Panc1 (cell line): ENCODE measurements around the gene CAMK2A. TPM values are rescaled to one million over a fixed set of nuclear protein-coding genes. Genes with fewer than 3 reads are reported as not detected.

ENCODE experiments used
- ATAC-seq: fragments of 200-7000 bp; cut with Tn5 transposase; 2 replicates; pipeline ENCODE4 v1.9.1; 2020; ENCODE audit warnings: mild to moderate bottlenecking, moderate library complexity
- BruUV-seq: library from RNA; stranded (reverse); fragments of 400-500 nt; replicated peaks from 2 replicates; lab custom pipeline; 2021; lab: Mats Ljungman, UMichigan
- CTCF ChIA-PET: fragments of 300-600 bp; sonication (Branson Sonifier 250); formaldehyde crosslinking; loops from one replicate; lab custom pipeline; 2022; ENCODE audit warnings: antibody characterized with exemption; lab: Charles Lee
- POLR2A ChIA-PET: fragments of 300-600 bp; sonication (Branson Sonifier 250); formaldehyde crosslinking; loops from one replicate; lab custom pipeline; 2022; ENCODE audit warnings: antibody characterized with exemption; lab: Charles Lee
- DNase-seq: peaks from one replicate; pipeline ENCODE4 v3.0.0-alpha.2; 2010; ENCODE audit warnings: low read depth, low spot score
- H3K27ac ChIP-seq: 2 replicates; pipeline ENCODE4 v1.5.1; 2011; ENCODE audit warnings: mild to moderate bottlenecking, low read length, inconsistent platforms
- H3K27me3 ChIP-seq: fragments of 200-500 bp; sonication (Bioruptor generic); 2 replicates; pipeline ENCODE4 v1.6.0; 2014; ENCODE audit warnings: low read length, inconsistent platforms; ENCODE audit not compliant: control insufficient read depth, insufficient read depth
- H3K36me3 ChIP-seq: fragments of 200-500 bp; sonication (Bioruptor generic); 2 replicates; pipeline ENCODE4 v1.5.1; 2014; ENCODE audit warnings: inconsistent platforms, mild to moderate bottlenecking, low read length, moderate library complexity; ENCODE audit not compliant: control insufficient read depth, insufficient read depth
- H3K4me1 ChIP-seq: 2 replicates; pipeline ENCODE4 v1.5.1; 2011; ENCODE audit warnings: inconsistent platforms, mild to moderate bottlenecking, low read length, moderate library complexity; ENCODE audit not compliant: control insufficient read depth, insufficient read depth
- H3K4me3 ChIP-seq, 2 experiments: 2 replicates each; pipeline ENCODE4 v1.5.1; 2011 to 2012; ENCODE audit warnings: low read depth in 2 of 2, low read length in 2 of 2, mild to moderate bottlenecking in 2 of 2, inconsistent platforms in 1 of 2, moderate library complexity in 1 of 2
- H3K9me3 ChIP-seq: fragments of 200-500 bp; sonication (Bioruptor generic); 2 replicates; pipeline ENCODE4 v1.5.1; 2014; ENCODE audit warnings: low read depth, mild to moderate bottlenecking, inconsistent platforms, low read length, moderate library complexity; ENCODE audit not compliant: control insufficient read depth, insufficient read depth
- POLR2AphosphoS5 ChIP-seq: IDR thresholded peaks from 2 replicates; pipeline ENCODE4 v1.6.1; 2012; ENCODE audit warnings: mild to moderate bottlenecking, low read depth, low read length, moderate library complexity
- REST ChIP-seq, 2 experiments: IDR thresholded peaks; 2 replicates each; pipeline ENCODE4 v1.6.1; 2011 to 2012; ENCODE audit warnings: low read depth in 2 of 2, control low read depth in 1 of 2, low read length in 1 of 2, mild to moderate bottlenecking in 1 of 2, moderate library complexity in 1 of 2; ENCODE audit not compliant: insufficient read depth in 1 of 2
- SIN3A ChIP-seq: IDR thresholded peaks from 2 replicates; pipeline ENCODE4 v1.6.1; 2012; ENCODE audit warnings: low read depth, mild to moderate bottlenecking, low read length, moderate library complexity, borderline replicate concordance; ENCODE audit not compliant: insufficient read depth
- TCF7L2 ChIP-seq: IDR thresholded peaks from 2 replicates; pipeline ENCODE4 v1.6.1; 2011; ENCODE audit warnings: mild to moderate bottlenecking, low read depth, low read length, inconsistent platforms
- in situ Hi-C: cut with HindIII; loops from 2 replicates; pipeline ENCODE4 v1.10.0; 2016; ENCODE audit warnings: low sequenced_read_pairs, low pct_unique_long_range_greater_than_20kb
- intact Hi-C: fragments of 100-400 bp; cut with micrococcal nuclease; formaldehyde crosslinking; loops from one replicate; pipeline ENCODE4 v1.10.0; 2022; ENCODE audit not compliant: unreplicated experiment
- total RNA-seq: library from RNA; stranded (reverse); gene quantifications from one replicate; pipeline ENCODE4 v1.2.1, GENCODE V29; 2021; ENCODE audit not compliant: unreplicated experiment
- TF ChIP-seq, protein P1 (sequence below): fragments of 450-650 bp; IDR thresholded peaks from 2 replicates; pipeline ENCODE4 v1.5.1; 2017; ENCODE audit warnings: mild to moderate bottlenecking

The CAMK2A gene
- total RNA-seq, 1 experiment from 2014 or later = 0.51 TPM

DNA sequence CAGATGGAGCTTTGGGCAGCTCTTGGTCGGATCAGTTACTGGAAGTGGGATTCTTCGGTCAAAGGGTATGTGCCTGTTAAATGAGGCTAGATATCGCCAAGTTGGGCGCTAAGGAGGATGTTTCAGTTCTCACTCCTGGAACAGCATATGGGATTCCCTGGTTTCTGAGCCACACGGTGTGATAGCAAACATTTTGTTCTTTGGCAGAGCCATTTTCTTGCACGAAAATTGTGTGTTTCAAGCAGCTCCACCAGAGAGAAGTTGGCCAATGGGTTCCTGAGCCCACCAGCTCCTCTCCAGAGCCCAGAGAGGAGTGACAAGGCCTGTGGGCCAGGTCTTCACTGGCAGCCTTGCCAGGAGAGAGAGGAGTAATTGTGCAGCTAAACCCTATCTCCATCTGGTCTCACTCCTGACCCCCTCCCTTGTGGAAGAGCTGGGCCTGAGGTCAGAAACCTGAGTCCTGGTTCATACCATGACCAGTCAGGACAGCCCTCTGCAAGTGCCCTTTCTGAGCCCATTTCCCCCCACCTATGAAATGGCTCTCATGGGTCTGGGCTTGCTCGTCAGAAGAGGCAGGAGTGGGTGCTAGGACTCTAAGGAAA lies 110.5 kb downstream of the CAMK2A start:
- H3K9me3 ChIP-seq = no peaks in the 10 kb centered on the region
- H3K4me1 ChIP-seq = no peaks in the 10 kb centered on the region
- intact Hi-C loops (no loop called here), in situ Hi-C loops (no loop called here)
- ChIA-PET CTCF (no interaction called here), POLR2A (interaction anchor here (0.6 kb wide), 1 partner anchor 49 kb away, joined by 3 read pairs; no protein-coding TSS in a partner anchor)
- no peak overlapping the region for H3K27ac ChIP-seq
- TF ChIP-seq, protein P1, sequence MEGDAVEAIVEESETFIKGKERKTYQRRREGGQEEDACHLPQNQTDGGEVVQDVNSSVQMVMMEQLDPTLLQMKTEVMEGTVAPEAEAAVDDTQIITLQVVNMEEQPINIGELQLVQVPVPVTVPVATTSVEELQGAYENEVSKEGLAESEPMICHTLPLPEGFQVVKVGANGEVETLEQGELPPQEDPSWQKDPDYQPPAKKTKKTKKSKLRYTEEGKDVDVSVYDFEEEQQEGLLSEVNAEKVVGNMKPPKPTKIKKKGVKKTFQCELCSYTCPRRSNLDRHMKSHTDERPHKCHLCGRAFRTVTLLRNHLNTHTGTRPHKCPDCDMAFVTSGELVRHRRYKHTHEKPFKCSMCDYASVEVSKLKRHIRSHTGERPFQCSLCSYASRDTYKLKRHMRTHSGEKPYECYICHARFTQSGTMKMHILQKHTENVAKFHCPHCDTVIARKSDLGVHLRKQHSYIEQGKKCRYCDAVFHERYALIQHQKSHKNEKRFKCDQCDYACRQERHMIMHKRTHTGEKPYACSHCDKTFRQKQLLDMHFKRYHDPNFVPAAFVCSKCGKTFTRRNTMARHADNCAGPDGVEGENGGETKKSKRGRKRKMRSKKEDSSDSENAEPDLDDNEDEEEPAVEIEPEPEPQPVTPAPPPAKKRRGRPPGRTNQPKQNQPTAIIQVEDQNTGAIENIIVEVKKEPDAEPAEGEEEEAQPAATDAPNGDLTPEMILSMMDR = no peak
- TF ChIP-seq POLR2AphosphoS5 (no peak), REST (IDR thresholded peaks at IDR 0.05; ENCODE audit: insufficient read depth in 1 of 2, low read depth in 2 of 2, low read length in 1 of 2) (no peak), SIN3A (no peak), TCF7L2 (no peak)
- no peaks in the 10 kb centered on the region for H3K36me3 ChIP-seq
- no peaks in the 10 kb centered on the region for H3K27me3 ChIP-seq
- DNase-seq (no peak), ATAC-seq (no peak)
- H3K4me3 ChIP-seq = no peak overlapping the region
- BruUV-seq = no TSS peak

DNA sequence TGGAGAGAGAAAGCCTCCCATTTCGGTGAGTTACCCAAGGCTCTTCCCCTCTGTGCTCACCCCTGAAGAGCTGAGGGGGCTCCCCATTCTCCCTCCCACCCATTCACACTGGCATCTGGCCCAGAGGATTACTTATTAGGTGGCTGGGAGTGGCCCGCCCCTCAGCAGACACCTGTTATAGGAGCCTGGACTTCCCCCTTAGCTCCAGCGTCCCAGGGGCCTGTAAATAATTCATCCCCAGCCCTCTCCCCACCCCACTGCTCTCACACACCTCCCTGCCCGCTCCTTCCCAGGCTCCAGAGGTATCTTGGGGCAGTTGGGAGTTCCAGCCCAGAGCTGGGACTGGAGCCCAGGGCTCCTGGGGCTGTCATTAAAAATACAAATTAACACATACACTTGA lies 111.3 kb downstream of the CAMK2A start:
- Histone ChIP-seq H3K27me3 (no peaks in the 10 kb centered on the region), H3K36me3 (no peaks in the 10 kb centered on the region), H3K4me1 (no peaks in the 10 kb centered on the region), H3K4me3 (no peak overlapping the region), H3K9me3 (no peaks in the 10 kb centered on the region), H3K27ac (no peak overlapping the region)
- ChIA-PET POLR2A (no interaction called here), CTCF (no interaction called here)
- DNase-seq = no peak
- in situ Hi-C loops (no loop called here), intact Hi-C loops (no loop called here)
- no peak for ATAC-seq
- no peak for TF ChIP-seq TCF7L2
- TF ChIP-seq, protein P1 = no peak
- no peak for TF ChIP-seq POLR2AphosphoS5
- TF ChIP-seq SIN3A = no peak
- TF ChIP-seq REST (IDR thresholded peaks at IDR 0.05; ENCODE audit: insufficient read depth in 1 of 2, low read depth in 2 of 2, low read length in 1 of 2) = no peak
- no TSS peak for BruUV-seq
